GM21576 (cell line): ENCODE data around the gene SMARCA2.
A peak's percentile ranks its signal among the peaks of the same experiment; 100 is the strongest.

Source experiments
- ATAC-seq: cut with Tn5 transposase; IDR thresholded peaks from one replicate; pipeline ENCODE4 v1.9.1; 2021; ENCODE audit warnings: mild to moderate bottlenecking, moderate library complexity; ENCODE audit not compliant: unreplicated experiment

SMARCA2 gene

DNA sequence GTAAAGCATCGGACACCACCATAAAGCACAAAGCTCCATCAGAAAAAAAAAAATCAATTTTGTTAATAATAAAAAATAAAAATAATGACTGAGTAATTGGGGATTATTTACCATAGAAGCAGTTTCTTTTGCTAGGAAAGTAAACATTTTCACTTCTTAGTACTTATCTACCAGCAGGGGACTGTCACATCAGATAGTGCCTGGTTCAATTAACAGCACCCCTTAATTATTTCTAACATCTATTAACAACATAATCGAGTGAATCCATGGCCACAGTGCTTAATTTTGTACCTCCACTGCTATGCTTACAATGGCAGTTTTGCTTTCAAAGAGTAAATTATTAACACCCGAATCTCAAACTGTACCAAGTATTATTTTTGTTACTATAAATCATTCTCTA, 221.7 kb downstream of the SMARCA2 start:
- no peak for ATAC-seq

DNA sequence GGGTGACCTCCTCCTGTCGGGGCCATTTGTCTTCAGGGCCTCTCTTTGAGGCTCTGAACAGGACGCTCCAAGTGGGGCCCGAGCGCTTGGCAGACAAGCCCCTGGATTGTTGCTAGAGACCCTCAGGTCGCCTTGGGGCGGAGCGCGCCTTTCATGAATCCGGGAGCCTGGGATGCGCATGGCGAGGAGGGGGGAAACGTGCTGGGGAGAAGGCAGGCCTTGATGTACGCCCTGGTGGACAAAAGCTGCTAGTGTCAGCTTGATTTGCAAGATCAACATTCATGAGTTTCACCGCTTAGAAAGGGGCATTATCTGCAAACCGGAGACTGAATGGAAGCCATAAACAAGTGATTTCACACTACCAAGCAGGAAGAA, 226.3 kb downstream of the SMARCA2 start:
- ATAC-seq, result no peak

DNA sequence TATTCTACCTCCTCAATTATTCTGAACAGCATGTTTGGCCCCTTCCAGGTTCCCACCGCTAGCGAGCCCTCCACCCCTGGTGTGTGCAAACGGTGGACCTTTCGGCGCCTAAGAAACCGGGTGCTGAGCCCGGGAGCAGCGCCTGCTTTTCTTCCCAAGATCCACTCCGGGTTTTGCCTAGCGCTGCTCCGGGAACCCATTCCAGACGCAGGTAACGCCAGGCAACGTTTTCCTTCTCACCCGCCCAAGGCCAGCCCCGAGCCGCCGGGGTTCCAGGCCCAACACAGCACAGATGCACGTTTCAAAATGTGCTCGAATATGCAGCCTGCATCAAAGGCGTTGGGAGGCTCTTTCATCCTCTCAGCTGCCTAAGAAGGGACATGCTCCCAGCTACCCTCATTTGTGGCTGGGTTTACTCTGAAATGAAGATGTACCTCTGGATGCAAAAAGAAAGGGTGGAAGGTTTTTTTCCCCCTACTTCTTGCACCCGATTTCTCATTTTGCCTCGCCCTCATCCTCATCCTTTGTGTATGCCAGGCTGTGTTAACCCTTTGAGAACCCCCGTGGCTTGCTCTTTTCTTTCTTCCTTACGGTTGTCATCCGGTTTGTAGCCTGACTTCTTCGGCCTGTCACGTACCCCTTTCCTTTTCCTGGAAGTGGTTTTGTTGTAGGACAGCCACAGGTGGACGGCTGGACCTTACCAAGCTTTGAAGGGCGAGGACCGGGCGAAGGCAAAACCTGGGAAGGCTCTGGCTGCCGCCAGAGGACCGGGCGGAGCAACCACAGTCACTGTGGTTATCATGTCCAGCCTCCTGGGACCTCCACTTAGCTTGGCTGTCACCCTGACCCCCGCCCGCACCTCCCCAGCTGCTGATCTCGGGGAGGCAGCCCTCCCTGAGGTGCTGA, 226.9 kb downstream of the SMARCA2 start:
- peak; percentile 93 for ATAC-seq

DNA sequence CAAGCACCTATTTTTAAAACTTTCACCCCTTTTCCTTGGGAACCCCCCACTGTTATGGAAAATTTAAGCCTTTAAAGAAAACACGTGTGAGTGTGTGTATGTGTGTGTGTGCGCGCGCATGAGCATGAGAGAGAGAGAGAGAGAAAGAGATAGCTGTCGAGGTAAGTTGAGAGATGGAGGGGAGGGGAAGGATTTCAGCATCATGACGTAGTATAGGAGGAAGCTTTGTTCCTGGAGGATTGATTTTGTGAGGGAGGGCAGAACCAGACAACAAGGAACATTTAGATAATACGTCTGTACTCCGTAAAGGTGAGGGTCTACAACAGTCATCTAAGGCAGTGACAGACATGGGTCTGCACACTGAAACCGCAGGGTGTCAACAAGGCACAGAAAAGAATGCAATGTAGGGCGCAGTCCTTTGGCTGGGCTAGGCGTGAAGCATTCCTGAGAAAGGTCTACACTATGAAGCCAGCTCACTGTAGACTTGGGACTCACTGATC, 227.7 kb downstream of the SMARCA2 start:
- ATAC-seq, result no peak
